Left renal cortex interstitium (tissue), 4 donors: ENCODE data around the gene ANXA3. TPM values are rescaled to one million over a fixed set of nuclear protein-coding genes. Genes with fewer than 3 reads are reported as not detected.
"Not testable (repeated sequence)": the region's sequence is repeated elsewhere in the genome, so short reads cannot be mapped to it uniquely, and the experiment has no call there.

Source experiments
- DNase-seq, 4 donors: peaks; one replicate each; pipeline ENCODE4 v3.0.0-alpha.2; 2013; ENCODE audit warnings: low read depth in 4 of 4, low spot score in 2 of 4, missing footprints in 1 of 4
- polyA plus RNA-seq, 4 donors: library from polyadenylated mRNA; unstranded; fragments of 120-200 nt; gene quantifications; one replicate each; pipeline ENCODE4 v1.2.1, GENCODE V29; 2013; ENCODE audit not compliant: insufficient read length in 4 of 4

ANXA3 gene
- polyA plus RNA-seq, 4 donors: 36.3 to 47.4 (median 42.4) TPM

DNA sequence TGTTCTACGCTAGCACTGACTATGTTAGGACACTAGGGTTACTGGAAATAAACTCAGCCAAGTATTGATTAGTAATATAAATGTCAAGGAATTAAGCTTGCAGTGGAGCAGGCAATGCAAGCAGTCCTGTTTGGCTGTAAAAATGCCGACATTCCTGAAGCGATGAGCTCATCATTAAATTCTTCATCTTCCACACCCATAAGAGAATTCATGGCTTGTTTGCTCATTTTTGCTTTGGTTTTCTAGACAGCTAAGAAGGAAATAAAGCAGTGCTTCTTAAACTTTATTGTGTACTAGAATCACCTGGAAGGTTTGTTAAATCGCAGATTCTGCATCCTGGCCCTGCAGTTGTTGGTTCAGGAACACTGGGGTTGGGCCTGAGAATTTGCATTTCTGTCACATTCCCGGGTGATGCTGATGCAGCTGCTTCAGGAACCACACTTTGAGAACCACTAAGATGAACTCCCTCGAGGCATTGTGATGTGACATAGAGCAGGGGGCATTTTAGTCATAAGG lies 17.8 kb downstream of the ANXA3 start:
- no peak for DNase-seq

DNA sequence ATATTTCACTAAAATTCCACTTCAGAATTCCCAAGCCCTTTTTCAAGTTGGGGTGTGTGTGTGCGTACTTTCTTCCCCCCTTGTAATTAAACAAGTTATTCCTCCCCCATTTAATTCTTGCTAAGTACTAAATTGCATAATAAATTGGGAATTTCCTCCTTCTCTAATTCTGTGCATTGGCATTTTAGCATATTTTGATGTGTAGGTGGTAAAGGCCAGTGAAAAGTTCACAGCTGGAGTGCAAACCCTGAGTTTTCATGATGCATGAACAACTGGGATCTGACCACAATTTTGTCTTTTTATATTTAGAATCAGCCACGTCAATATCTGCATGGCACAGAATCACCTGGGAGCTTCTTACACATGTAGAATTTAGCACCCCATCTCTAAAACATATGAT lies 18.5 kb downstream of the ANXA3 start:
- no peak for DNase-seq

DNA sequence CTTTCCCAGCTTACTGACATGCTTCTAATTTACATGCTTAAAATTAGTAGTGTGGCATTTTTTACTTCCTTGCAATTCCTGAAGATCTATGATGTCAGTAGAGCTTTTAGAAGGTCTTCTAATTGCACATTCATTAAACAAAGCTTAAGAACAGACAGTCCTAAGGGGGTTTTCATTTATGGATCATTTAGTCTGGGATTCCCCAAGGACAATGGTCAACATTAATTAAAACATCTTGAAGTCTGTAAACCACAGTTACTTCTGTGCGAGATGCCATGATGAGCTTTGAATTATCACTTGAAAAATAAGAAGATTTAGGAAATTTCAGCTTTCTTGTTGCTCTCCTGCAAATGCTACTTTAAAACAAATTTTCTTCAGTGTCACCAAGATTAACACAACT lies 20.2 kb downstream of the ANXA3 start:
- no peak for DNase-seq

DNA sequence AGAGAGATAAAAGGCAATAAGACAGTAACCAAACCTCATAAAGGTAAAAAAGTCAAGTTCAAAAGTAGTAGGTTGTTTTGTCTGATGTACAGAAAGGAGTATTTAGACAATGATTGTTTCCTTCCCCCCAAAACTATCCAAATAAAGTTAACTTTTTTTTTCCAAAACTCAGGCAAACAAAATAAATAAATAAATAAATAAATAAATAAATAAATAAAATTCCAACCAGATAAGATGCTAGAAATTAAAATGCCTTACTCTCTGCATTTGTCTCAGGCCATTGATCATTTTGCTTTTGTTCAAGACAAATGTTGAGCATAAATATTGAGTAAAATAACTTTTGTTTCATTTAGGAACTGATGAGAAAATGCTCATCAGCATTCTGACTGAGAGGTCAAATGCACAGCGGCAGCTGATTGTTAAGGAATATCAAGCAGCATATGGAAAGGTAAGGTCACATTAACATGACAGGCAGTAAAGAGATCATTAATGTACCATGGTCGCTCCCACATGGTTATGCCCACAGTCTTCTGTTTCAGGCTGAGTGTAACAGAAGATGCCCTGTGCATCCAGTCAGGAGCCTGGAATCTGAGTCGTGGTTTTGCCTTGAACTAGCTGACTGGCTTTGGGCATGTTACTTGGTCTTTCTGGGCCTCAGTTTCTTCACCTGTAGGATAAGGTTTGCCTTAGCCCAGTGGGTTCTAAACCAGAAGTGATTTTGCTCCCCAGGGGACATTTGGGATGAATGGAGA lies 27.3 kb downstream of the ANXA3 start:
- DNase-seq: no peak

DNA sequence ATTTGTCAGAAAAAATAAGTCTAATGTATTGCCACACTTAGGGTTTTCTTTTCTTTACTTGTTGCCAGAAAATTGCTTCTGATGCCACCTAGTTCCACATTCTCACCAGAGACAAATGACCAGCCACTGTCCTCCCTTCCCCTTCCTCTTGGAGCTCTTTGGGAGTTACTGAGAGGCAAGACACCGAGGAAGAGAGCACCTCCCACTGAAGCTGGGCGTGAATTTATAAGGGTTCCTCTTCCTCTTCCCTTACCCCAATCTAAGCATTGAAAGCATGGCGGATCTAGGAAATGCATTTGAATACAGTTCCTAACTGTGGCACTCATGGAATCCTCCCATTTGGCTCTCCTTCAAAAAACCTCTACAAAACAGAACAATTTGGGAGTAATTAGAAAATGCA lies 30.0 kb downstream of the ANXA3 start:
- no peak for DNase-seq

DNA sequence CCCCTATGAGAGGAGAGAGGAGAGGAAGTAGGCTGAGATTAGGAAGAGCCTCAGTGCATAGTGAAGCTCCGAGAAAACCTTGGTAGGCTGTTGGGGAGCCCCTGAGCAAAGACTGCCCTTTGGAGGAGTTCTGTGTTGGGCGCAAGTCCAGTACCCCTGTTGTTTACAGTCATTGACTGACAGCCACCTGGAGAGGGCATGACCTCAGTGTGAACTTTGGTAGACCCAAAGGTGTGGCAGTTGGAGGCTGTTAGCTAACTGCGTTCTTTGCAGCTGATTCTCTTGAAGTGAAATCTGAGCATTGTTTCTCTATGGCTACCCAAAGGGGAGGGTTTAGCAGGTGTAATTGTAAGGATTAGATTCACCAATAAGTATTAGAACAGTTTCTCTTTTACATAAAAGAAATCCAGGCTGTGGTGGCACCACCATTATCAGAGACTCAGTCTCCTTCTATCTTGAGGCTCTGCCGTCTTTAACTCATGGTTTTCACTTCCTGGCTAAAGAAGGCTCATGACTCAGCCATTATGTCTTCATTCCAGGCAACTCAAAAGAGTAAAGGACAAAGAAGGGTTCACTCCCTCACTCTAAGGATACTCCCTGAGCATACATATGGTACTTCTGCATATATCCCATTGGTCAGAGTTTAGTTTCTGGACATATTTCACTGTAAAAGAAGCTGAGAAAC lies 33.4 kb downstream of the ANXA3 start:
- no peak for DNase-seq

DNA sequence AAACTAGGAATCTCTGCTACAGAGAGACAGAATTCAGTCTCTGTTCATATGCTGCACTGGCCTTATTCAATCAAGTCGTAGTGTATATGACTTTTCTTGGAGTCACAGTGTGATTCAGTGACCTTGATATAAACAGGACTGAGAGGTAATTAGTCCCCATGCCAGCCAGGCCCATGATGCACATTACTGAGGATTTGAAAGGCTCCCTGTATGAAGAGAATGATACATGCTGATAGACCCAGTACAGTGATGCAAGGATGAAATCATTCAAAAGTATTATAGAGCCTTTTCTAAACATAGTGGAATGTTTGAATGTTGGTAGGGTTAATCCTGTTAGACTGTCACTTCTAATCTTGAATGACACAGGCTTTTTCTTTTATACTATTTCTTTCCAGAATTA lies 34.1 kb downstream of the ANXA3 start:
- DNase-seq: no peak

DNA sequence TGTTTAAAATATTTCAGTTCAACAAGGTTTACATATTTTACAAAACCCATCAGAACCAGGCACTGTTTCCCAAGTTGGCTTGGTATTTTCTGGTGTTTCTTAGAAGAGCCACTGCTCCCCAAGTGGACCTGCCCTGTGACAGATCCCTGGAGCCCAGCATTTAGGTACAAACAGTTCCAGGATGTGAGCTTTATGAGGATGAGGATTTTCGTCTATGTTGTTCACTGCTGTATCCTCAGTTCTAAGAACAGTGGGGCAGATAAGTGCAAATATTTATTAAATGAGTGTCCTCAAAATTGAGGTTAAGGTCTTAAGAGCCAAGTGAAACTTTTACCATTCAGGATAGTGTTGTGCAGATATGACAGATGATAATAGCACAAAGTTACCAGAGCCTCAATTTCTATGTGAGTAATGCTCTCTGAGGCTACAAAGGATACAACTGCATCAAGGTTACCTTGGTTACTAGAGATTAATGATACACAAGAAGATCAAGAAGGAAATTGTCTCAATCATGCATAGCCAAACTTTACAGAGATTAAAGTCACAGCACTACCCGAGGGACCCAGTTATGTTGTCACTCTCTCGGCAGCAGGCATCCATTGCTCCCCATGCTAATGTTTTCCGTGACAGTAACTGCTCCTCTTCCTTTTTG lies 37.5 kb downstream of the ANXA3 start:
- no peak for DNase-seq

DNA sequence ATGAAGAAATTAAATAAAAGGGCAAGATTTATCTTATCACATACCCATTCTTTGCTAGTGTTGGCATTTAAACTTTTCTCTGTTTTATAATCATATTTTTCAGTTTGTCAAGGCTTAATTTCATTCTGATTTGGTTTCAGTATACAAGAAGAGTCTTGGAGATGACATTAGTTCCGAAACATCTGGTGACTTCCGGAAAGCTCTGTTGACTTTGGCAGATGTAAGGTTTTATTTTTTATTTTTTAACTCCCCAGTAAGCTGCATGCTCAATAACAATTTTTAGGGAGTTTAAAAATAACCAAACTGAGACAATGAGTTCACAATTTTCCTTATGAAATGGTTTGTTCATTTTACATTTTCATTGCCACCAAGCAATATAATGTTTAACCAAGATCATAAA lies 39.8 kb downstream of the ANXA3 start:
- no peak for DNase-seq

DNA sequence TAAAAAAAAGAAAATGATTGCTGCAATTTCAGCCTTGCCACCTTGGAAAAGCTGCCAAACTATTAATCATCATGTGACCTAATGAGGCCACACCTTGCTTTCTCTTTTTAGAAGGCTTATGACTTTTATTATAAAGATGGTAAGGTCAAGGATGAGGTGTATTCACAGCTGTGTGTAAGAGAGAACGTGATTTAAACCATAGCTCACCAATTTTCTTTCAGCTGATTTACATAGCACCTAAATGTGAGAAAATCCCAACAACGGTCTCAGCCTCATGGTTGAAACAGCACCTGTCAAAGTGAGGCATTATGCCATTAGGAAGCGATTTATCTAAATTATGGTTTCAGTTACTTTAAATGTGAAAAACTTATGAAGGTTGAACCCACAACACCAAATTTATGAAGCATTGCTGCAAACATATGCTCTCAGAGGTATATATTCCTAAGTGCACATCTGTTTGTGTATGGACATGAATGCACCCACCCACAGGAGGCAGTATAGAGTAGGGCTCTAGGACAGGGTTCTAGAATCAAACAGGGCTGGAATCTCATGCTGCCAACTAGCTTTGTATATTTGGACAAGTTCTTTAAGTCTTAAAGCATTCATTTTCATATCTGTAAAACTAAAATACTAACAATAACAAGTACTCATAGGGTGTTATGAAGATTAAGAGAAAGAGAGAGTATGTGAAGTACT lies 40.7 kb downstream of the ANXA3 start:
- no peak for DNase-seq

DNA sequence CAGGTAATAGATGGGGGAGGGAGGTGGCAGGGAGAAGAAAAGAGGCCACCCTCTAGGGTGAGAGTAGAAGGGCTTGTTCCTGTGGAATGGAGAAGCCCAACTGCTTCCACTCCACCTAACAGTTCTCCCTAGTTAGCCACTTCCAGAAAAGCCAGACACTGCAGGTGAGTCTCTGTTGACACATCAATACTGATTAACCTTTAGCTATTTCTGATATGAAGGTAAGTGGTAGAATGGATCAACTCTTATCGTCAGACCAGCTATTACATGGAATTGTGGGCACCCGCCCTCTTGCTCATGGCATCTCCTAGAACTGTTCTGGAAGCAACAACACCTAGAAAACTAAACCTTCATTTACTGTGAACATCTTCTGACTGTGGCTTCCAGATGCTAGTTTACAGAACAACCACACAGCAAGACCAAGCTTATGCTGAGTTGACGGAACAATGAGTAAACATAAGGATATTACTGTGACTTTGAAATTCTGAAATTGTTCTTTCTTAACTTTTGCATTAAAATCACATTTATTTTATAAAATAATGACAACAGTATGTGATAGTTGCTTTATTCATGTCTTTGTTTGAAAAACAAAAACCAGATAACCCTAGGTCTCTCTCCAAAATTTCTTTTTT lies 44.7 kb downstream of the ANXA3 start:
- no peak for DNase-seq

DNA sequence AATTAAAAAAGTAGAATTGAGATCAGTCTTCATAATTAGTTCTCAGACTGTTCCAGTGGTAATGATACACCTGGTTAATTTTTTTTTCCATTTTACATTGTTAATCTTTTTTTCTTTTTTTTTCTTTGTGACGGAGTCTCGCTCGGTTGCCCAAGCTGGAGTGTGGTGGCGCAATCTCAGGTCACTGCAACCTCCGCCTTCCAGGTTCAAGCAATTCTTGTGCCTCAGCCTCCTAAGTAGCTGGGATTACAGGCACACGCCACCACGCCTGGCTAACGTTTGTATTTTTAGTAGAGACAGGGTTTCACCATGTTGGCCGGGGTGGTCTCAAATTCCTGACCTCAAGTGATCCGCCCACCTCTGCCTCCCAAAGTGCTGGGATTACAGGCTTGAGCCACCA lies 46.9 kb downstream of the ANXA3 start:
- not testable (repeated sequence) for DNase-seq

DNA sequence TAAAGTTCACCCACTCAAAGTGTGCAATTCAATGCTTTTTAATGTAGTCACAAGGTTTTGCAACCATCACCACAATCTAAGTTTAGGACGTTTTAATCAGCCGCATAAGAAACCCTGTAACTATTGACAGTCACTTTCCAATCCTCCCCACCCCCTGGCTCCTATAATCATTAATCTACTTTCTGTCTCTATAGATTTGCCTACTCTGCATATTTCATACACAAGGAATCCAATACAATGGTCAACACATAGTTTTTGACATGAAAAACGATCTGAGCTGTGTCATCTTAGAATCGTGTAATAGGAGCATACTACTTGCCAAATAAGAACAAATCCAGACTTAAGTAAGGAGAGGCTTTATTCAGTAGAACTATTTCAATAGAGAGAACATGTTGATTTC lies 47.6 kb downstream of the ANXA3 start:
- no peak for DNase-seq

DNA sequence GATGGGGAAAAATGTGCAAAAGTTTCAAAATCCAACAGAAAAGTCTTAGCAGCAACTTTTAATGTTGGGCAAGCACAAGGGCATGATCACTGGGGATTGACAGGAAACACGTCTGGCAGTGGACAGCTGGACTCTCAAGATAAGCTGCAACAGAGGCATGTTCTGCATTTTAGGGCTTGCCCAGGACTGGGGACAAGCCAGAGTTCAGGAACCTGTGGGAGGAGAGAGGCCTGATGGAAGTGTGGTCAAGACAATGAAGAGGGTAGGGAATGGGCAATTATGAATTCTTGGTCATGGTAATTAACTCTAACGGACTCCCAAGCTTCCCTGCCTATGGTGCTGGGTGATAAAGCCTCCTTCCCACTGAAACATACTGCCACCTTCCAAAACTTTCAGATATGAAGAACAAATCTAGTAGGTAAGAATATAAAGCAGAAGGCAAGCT lies 48.4 kb downstream of the ANXA3 start:
- no peak for DNase-seq

DNA sequence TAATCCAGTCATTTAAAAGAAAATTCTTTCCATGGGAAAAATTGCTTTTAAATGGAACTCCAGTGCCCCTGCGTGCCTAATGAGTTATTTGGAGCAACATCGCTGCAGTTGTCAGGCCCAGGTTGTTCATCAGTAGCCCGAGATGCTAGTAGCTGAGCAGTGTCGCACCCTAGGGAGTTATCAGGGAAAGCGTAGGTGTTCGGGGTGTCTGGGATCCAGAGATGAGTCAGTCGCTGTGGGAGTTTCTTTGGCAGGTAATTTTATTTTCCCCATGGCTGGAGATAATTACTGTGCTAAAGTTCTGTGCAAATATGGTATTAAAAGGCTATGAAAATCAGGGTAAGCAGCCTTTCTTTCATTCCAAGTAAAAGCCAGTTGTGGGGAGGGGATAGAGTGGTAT lies 49.4 kb downstream of the ANXA3 start:
- no peak for DNase-seq

DNA sequence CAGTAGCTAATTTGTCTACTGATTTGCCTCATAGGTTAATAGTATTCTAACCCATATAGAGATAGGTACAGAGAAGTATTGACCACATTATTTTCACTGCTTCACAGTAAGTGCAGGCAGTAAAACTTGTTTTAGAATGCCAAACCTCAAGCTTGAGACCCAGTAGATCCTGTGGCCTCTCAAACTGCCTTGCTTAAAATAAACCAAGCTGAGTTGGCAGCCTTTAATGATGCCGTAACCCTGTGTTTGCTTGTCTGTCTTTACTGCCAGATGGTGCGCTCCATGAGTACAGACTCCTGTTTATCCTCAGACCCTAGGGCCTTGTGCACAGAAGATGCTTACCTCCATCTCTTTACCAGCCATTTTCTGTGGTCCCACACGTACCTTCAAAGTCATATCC lies 50.8 kb downstream of the ANXA3 start:
- DNase-seq: no peak

DNA sequence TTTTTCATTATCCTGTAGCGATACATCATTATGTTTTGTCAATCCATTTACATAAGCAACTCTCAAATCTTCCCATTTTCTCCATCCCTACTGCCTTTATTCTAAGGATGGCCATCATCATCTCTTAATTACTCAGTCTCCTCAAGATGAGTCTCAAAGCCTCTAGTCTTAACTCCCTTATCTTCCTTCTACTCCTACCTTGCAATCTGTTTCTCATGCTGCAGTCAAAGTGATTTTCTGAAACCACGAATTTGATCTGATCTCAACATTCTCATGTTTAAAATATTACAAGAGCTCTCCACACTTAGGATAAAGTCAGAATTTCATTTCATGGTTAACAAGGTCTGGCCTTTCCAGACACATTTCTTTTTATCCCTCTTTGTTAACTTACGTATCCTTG lies 51.8 kb downstream of the ANXA3 start:
- no peak for DNase-seq

DNA sequence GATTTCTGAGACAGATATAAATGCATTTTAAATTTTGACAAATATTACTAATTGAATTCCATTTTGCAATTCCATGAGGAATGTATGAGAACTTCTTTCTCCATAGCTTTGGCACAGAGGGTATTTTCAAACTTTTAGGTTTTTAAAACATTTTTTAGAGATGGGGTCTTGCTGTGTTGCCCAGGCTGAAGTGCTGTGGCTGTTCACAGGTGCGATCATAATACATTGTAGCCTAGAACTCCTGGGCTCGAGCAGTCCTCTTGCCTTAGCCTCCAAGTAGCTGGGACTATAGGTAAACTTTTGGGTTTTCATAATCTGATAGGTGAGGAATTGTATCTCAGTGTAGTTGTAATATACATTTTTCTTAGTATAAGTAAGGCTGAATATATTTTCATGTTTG lies 53.4 kb downstream of the ANXA3 start:
- no peak for DNase-seq

DNA sequence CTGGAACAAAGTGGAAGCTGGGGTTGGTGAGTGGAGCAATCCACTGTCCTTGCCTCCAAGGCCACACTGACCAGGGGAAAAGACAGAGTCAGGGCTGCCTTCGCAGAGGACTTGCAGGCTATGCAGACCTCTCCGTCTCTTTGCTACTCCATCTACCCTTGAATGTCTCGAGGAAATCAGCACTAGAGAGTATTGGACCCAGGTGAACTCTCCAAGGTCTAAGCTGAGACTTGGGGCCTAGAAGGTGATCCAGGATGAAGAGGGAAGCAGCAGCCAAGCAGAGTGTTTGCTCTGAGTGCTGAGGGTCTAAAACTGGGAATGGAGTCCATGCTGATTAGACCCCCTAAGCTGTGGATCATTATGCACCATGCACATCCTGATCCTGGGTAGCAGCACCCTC lies 54.5 kb downstream of the ANXA3 start:
- DNase-seq: no peak

DNA sequence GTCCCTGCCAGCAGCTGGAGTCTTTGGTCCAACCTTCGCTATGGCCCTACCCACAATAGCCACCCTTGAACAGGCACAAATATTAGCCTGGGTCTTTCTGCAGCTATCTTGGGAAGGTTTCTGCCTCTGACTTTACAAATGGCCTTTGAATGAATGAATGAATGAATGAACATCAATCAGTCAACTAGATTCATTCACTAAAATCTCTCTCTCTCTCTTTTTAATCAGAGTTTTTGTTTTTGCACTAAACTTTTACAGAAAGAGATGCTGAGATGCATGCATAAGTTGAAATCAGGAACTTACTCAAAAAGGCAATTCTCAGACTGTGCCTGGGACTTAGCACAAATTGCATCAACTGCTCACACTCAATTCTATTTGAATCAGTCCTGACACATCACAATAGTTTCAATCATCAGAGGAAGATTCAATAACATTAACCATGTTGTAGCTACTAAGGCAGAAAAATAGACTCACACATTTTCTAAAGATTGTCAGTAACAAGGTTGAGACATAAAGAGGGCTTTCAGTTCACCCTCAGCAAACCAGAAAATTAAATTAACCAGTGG lies 55.0 kb downstream of the ANXA3 start:
- DNase-seq: no peak
